Ectodermal cell (in vitro differentiated cells): ENCODE data around the gene CDKN1A.
"Not testable (repeated sequence)": the region's sequence is repeated elsewhere in the genome, so short reads cannot be mapped to it uniquely, and the experiment has no call there.

ENCODE experiments used
- H3K27ac ChIP-seq: 2 replicates; pipeline ENCODE4 v1.7.0; 2013; ENCODE audit warnings: mild to moderate bottlenecking, low read depth, low read length; ENCODE audit not compliant: insufficient read depth, poor library complexity, severe bottlenecking
- H3K27me3 ChIP-seq: 2 replicates; pipeline ENCODE4 v1.7.0; 2013; ENCODE audit warnings: mild to moderate bottlenecking, low read length; ENCODE audit not compliant: insufficient read depth, control insufficient read depth, poor library complexity, severe bottlenecking
- H3K36me3 ChIP-seq: one replicate; pipeline ENCODE4 v1.7.0; 2013; ENCODE audit warnings: low read length; ENCODE audit not compliant: control insufficient read depth, insufficient read depth
- H3K4me1 ChIP-seq: one replicate; pipeline ENCODE4 v1.7.0; 2013; ENCODE audit warnings: low read length; ENCODE audit not compliant: control insufficient read depth, insufficient read depth
- H3K4me3 ChIP-seq: 2 replicates; pipeline ENCODE4 v1.7.0; 2013; ENCODE audit warnings: low read depth, low read length, control low read depth; ENCODE audit not compliant: insufficient read depth
- H3K9me3 ChIP-seq: 2 replicates; pipeline ENCODE4 v1.7.0; 2013; ENCODE audit warnings: mild to moderate bottlenecking, low read length, moderate library complexity; ENCODE audit not compliant: control insufficient read depth
- WGBS, 2 experiments: methylation state at CpG; one replicate each; pipeline ENCODE4 v1.1.7; 2013; ENCODE audit warnings: missing lambda C conversion rate in 2 of 2; 5-methylcytosine and 5-hydroxymethylcytosine counted together

The CDKN1A gene

DNA sequence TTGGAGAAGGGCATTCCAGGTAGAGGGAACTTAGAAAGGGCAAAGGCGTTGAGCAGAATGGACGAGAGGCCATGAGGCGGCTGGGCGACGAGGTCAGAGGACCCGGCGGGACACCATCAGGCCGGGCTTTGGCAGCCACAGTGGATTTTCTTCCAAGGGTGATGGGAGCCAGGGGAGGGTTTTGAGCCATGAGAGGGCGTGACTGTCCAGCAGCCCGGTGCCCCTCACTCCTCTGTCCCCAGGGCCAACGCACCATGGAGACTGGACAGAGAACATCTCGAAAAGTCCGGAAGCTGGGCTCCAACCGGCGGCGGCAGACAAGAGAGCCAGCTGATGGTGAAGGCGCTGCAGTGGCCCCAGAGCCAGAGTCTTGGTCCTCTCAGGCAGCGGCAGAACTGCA is 25.5 kb downstream of the CDKN1A start:
- no peaks in the 10 kb centered on the region for H3K9me3 ChIP-seq
- no peak overlapping the region for H3K4me3 ChIP-seq
- H3K27ac ChIP-seq: no peak overlapping the region
- no peaks in the 10 kb centered on the region for H3K36me3 ChIP-seq
- no peaks in the 10 kb centered on the region for H3K27me3 ChIP-seq
- WGBS, 2 experiments: 93 to 94% methylated on average over 18 of the region's 18 CpGs
- no peaks in the 10 kb centered on the region for H3K4me1 ChIP-seq

DNA sequence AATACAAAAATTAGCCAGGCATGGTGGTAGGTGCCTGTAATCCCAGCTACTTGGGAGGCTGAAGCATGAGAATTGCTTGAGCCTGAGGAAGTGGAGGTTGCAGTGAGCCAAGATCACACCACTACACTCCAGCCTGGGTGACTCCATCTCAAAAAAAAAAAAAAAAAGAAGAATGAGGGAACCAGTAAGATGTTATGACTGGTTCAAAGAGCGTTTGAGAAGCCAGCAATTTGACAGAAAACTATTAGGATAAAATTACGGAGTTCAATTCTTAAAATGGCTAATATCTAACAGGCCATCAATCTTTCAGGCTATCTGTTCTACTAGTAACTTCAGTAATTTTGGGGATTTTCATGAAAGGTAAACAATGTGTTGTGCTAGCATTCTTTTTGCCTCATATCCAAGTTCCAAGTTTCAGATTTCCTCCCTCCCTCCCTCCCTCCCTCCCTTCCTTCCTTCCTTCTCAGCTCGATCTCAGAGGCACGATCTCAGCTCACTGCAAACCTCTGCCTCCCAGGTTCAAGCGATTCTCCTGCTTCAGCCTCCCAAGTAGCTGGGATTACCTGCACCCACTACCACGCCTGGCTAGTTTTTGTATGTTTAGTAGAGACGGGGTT is 26.6 kb downstream of the CDKN1A start:
- H3K36me3 ChIP-seq, H3K4me3 ChIP-seq, H3K27ac ChIP-seq, H3K4me1 ChIP-seq, H3K27me3 ChIP-seq, H3K9me3 ChIP-seq: not testable (repeated sequence)
- 81 to 82% methylated on average over 7 of the region's 7 CpGs for WGBS, 2 experiments

DNA sequence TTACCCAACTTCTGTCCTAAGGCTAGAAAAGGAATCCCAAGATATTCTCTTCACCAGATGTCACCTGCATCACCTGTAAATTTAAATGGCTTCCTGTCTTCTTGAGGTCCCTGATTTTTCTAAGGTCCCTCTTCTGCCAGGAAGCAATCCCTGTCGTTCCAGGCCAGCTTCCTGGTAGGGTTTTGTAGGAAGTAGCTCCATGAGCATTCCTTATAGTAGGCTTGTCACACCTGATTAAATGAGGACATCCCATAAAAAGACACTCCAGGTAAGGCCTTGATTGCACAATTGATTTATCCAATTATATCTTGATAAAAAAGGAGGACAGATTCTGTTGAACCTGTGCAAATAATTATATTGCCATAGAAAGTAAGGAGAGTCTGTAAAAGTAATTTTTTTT is 27.8 kb downstream of the CDKN1A start:
- Histone ChIP-seq H3K27me3 (no peaks in the 10 kb centered on the region), H3K36me3 (no peaks in the 10 kb centered on the region)
- 88 to 93% methylated on average over 1 of the region's 1 CpG for WGBS, 2 experiments

DNA sequence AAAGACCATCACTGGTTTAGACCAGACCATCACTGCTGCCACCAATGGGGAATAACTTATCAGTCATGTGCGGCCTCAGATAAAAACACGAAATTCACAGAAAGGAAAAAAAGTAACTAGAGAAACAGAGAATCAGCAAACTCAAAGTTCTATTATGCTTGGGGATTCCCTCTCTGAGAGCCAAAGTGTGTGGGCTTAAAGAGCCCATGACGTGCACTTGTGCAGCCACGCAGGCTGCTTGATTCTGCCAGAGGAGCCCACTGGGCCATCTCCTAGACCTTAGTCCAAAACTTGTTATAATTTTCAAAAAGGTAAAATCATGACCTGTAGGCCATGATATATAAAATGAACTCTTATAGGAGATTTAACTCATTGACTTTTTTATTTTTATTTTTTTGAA is 34.3 kb downstream of the CDKN1A start:
- no peak overlapping the region for H3K4me3 ChIP-seq
- WGBS, 2 experiments: 93 to 97% methylated on average over 4 of the region's 4 CpGs

More for the DNA sequence above, 27.8 kb downstream of the CDKN1A start:
- Histone ChIP-seq H3K4me3 (no peak overlapping the region), H3K4me1 (no peaks in the 10 kb centered on the region), H3K9me3 (no peaks in the 10 kb centered on the region), H3K27ac (no peak overlapping the region)

DNA sequence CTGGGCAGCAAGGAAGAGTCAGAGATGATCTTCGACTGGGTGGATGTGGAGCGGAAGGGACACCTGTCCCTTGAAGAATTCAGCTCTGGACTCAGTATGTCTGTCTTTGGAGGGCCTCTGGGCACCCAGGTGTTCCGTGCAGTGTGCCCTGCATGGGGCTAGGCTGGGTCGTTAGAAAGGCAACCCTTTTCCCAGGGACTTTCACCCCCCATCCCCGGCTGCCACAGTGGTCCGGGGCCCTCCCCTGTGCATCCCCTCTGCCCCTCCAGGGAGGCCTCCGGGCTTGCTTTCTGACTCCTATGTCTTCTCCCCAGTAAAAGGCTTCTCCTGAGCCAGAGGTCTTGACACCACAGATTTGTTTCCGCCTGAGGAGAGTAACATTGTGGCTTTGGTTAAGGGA is 35.3 kb downstream of the CDKN1A start:
- H3K4me3 ChIP-seq: no peak overlapping the region
- H3K9me3 ChIP-seq: no peaks in the 10 kb centered on the region
- no peaks in the 10 kb centered on the region for H3K36me3 ChIP-seq
- 90% methylated on average over 8 of the region's 8 CpGs for WGBS, 2 experiments
- no peak overlapping the region for H3K27ac ChIP-seq
- H3K4me1 ChIP-seq: no peaks in the 10 kb centered on the region
- no peaks in the 10 kb centered on the region for H3K27me3 ChIP-seq

More for the DNA sequence above, 34.3 kb downstream of the CDKN1A start:
- no peaks in the 10 kb centered on the region for H3K27me3 ChIP-seq
- no peaks in the 10 kb centered on the region for H3K4me1 ChIP-seq
- H3K27ac ChIP-seq: no peak overlapping the region
- H3K36me3 ChIP-seq: no peaks in the 10 kb centered on the region
- no peaks in the 10 kb centered on the region for H3K9me3 ChIP-seq

DNA sequence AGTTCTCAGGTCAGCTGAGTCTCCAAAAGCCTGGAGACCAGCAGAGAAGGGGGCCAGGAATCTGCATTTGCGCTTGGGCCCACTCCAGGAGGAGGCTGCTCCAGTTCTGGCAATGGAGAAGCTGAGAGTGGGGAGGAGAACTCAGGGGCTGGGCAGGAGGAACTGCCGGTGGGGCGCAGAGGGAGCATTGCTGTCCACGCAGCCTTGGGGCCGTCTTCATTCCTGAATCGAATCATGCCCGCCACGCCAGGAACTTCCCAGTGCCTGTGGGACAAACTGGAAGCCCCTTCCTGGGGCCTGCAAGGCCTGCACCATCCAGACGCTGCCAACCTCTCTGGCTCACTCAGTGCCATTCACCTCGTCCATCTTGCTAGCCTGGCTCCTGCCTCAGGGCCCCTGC is 36.0 kb downstream of the CDKN1A start:
- H3K9me3 ChIP-seq: no peaks in the 10 kb centered on the region
- H3K36me3 ChIP-seq: no peaks in the 10 kb centered on the region
- WGBS, 2 experiments: 88 to 89% methylated on average over 10 of the region's 10 CpGs
- H3K4me3 ChIP-seq: no peak overlapping the region
- no peaks in the 10 kb centered on the region for H3K4me1 ChIP-seq
- H3K27ac ChIP-seq: no peak overlapping the region
- H3K27me3 ChIP-seq: no peaks in the 10 kb centered on the region

DNA sequence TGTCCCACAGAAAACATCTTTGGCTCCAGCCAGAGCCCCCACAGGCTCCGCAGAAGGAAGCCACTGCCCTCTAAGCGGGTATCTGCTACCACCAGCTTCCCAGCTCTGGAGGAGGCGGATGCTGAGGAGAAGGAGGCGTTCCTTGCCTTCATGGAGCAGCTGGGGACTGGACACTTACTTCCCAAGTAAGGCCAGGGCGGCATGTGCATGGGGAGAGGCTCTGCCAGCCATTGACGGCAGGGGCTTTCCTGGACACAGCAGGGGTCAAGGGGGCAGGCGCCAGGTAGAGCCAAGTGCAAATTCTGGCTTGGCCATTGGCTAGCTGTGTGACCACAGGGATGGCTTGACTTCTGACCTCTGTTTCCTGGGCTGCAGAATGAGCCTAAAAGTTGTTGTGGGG is 37.0 kb downstream of the CDKN1A start:
- H3K27me3 ChIP-seq: no peaks in the 10 kb centered on the region
- H3K27ac ChIP-seq: no peak overlapping the region
- no peaks in the 10 kb centered on the region for H3K4me1 ChIP-seq
- no peaks in the 10 kb centered on the region for H3K36me3 ChIP-seq
- no peak overlapping the region for H3K4me3 ChIP-seq
- 79 to 82% methylated on average over 7 of the region's 7 CpGs for WGBS, 2 experiments
- no peaks in the 10 kb centered on the region for H3K9me3 ChIP-seq

DNA sequence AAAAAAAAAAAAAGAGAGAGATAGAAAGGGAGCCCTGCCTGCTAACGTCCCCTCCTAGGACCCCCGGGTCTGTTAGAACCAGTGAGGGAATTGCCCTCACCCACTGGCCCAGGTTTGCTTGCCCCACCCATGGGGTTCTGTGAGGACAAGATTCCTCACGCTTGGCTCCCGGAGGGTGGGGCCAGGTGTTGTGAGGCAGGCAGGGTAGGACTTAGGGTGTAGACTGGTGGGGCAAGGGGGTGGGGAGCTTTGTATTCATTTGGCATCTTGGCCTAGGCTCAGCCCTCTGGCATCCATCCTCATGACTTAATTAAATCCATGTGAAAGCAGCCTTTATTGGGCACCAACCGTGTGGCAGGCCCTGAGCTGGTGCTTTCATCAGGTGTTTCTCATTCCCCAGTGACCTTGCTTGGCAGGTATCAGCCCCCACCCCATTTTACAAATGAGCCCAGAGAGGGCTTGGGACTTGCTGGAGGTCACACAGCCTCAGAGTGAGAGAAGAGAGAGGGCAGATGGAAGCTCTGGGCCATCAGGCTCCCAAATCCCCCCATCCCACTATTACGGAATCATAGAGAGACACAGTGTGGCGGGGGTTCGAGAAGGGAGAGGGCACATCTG is 38.1 kb downstream of the CDKN1A start:
- Histone ChIP-seq H3K4me1 (peaks cover 4% of the 10 kb centered on the region), H3K36me3 (no peaks in the 10 kb centered on the region), H3K27ac (no peak overlapping the region), H3K9me3 (no peaks in the 10 kb centered on the region), H3K4me3 (no peak overlapping the region), H3K27me3 (no peaks in the 10 kb centered on the region)
- WGBS, 2 experiments: 93 to 95% methylated on average over 8 of the region's 8 CpGs

DNA sequence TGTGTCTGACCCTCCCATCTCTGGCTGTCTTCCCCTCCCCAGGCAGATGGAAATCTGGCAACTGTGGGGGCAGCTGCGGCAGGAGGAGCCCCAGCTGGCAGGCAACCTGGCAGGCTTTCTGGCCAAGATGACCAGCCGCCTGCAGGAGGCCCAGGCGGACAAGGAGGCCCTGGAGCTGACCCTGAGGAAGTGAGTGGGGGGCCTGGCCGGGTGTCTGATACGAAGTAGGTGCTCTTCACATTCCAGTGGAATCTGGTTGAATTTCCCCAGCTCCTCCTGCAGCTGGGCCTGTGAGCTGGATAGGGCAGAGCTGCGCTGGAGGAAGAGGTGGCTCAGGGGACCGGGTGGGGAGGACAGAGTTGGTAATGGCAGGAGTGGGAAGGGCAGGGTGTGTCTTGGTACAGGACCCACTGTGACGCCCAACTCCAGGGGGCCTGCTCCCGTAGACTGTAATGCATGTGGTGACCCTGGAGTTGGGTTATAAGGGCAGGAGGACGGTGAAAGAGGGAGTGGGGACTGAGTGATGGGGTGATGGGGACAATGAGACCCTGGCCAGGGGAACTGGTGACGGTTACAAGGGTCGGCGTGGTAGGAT is 38.8 kb downstream of the CDKN1A start:
- Histone ChIP-seq H3K4me1 (peaks cover 5% of the 10 kb centered on the region), H3K4me3 (no peak overlapping the region), H3K36me3 (no peaks in the 10 kb centered on the region), H3K27ac (no peak overlapping the region), H3K9me3 (no peaks in the 10 kb centered on the region), H3K27me3 (no peaks in the 10 kb centered on the region)
- WGBS, 2 experiments: 84 to 86% methylated on average over 13 of the region's 13 CpGs

DNA sequence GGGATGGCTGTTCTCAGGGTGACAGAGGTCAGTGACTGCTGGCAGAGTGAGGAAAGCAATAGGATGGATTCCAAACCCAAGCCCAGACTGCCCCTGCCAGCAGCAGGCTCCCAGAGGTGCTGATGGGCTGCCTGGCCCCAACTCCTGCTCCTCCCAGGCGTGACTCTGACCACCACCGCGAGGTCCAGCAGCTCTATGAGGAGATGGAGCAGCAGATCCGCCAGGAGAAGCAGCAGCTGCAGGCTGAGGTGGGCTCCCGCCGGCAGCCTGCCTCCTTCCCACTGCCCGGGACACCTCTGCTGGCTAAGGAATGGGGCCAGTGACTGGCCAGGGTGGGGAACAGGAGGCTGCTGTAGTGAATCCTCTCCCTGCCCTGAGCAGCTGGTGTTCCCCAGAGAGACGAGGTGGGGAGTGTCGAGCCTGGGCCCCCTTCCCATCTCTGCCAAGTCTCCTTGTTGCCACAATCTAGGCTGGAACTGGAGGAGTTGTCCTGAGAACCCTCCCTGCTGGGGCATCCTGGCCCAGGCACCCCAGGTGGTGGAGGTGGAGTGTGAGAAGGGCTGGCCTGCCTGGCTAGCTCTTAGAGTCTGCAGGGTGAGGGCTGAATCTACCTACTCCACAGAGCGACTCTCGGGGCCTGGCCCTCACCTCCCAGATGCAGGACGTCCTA is 39.5 kb downstream of the CDKN1A start:
- WGBS, 2 experiments: 84 to 85% methylated on average over 12 of the region's 12 CpGs
- no peaks in the 10 kb centered on the region for H3K9me3 ChIP-seq
- H3K27me3 ChIP-seq: no peaks in the 10 kb centered on the region
- H3K27ac ChIP-seq: no peak overlapping the region
- peaks cover 5% of the 10 kb centered on the region for H3K4me1 ChIP-seq
- H3K36me3 ChIP-seq: no peaks in the 10 kb centered on the region
- H3K4me3 ChIP-seq: no peak overlapping the region
